Measurements from ENCODE around the gene DTX4. TPM values are rescaled to one million over a fixed set of nuclear protein-coding genes. Genes with fewer than 3 reads are reported as not detected.

The DTX4 gene
- total RNA-seq, 2 donors from 2014 or later, result 4.7 to 8.8 TPM

DNA sequence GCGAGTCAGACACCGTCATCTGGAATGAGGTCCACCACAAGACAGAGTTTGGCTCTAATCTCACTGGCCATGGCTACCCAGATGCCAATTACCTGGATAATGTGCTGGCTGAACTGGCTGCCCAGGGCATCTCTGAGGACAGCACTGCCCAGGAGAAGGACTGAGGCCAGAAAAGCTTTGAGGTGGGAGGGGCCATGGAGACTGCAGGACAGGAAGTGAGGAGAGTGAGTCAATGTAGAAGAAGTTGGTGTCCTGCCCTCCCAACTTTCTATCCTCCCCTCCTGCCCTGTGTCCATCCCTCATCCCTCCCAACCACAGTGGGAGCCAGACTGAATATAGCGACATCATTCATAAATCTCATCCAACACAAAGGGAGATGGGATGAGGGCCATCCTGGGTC lies 32.8 kb downstream of the DTX4 start:
- Histone ChIP-seq H3K4me3 (no peak overlapping the region), H3K27me3 (replicated peaks; ENCODE audit: insufficient read depth) (no peaks in the 10 kb centered on the region), H3K36me3 (no peaks in the 10 kb centered on the region), H3K9me3 (no peaks in the 10 kb centered on the region), H3K4me1 (ENCODE audit: control insufficient read depth in 1 of 2, low read depth in 2 of 2) (peaks cover 4 to 34% of the 10 kb centered on the region in 2 donors), H3K27ac (no peak overlapping the region)
- ATAC-seq (ENCODE audit: insufficient number of reproducible peaks, low FRiP score, low read depth), result no peak
- no peak for DNase-seq (ENCODE audit: low spot score)
- TF ChIP-seq, protein P1, sequence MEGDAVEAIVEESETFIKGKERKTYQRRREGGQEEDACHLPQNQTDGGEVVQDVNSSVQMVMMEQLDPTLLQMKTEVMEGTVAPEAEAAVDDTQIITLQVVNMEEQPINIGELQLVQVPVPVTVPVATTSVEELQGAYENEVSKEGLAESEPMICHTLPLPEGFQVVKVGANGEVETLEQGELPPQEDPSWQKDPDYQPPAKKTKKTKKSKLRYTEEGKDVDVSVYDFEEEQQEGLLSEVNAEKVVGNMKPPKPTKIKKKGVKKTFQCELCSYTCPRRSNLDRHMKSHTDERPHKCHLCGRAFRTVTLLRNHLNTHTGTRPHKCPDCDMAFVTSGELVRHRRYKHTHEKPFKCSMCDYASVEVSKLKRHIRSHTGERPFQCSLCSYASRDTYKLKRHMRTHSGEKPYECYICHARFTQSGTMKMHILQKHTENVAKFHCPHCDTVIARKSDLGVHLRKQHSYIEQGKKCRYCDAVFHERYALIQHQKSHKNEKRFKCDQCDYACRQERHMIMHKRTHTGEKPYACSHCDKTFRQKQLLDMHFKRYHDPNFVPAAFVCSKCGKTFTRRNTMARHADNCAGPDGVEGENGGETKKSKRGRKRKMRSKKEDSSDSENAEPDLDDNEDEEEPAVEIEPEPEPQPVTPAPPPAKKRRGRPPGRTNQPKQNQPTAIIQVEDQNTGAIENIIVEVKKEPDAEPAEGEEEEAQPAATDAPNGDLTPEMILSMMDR (IDR thresholded peaks at IDR 0.05), result no peak

DNA sequence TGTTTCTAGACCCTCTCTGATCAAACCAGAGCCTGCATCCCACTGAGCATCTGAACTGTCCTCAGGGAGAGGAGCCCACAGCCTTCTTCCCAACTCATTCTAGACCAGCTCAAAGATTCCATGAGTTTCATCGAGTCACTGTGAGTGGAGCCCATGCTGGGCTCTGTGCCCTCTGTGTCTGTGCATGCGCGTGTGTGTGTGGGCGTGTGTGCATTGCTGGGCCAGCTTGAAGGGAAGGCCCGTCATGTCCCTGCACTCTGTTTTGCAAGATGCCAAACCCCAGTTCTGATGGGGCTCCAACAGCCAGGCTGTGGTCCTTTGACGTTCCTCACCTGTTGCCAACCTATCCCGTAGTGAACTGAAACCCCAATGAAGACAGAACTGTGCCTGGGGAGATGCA lies 33.7 kb downstream of the DTX4 start:
- Histone ChIP-seq H3K4me3 (no peak overlapping the region), H3K4me1 (ENCODE audit: control insufficient read depth in 1 of 2, low read depth in 2 of 2) (peaks cover 4 to 25% of the 10 kb centered on the region in 2 donors), H3K27ac (no peak overlapping the region), H3K27me3 (replicated peaks; ENCODE audit: insufficient read depth) (no peaks in the 10 kb centered on the region), H3K9me3 (no peaks in the 10 kb centered on the region), H3K36me3 (no peaks in the 10 kb centered on the region)
- TF ChIP-seq, protein P1 (IDR thresholded peaks at IDR 0.05), result no peak
- ATAC-seq (ENCODE audit: insufficient number of reproducible peaks, low FRiP score, low read depth), result no peak
- no peak for DNase-seq (ENCODE audit: low spot score)

DNA sequence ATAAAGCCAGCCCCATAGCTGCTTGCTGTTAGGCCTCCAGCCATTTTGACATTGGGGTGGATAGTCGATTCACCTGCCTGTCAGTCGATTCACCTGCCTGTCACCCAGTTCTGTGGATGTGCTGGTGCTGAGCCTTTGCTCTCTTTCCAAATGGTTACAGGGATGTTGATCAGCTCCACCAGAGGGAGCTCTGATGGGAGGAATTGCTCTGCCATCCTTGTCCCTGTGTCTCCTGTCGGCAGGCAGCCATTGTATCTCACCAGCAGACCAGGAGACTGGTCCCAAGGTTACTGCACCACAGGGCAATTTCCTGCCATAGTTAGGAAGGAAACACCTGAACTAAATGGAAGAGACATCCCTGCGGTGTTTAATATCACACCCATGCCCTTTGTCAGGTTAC lies 34.7 kb downstream of the DTX4 start:
- TF ChIP-seq, protein P1 (IDR thresholded peaks at IDR 0.05), result peak; percentile 25
- Histone ChIP-seq H3K27ac (no peak overlapping the region), H3K4me1 (ENCODE audit: control insufficient read depth in 1 of 2, low read depth in 2 of 2) (peaks cover 4 to 17% of the 10 kb centered on the region in 2 donors), H3K4me3 (no peak overlapping the region), H3K36me3 (no peaks in the 10 kb centered on the region), H3K9me3 (no peaks in the 10 kb centered on the region), H3K27me3 (replicated peaks; ENCODE audit: insufficient read depth) (no peaks in the 10 kb centered on the region)
- no peak for ATAC-seq (ENCODE audit: insufficient number of reproducible peaks, low FRiP score, low read depth)
- DNase-seq (ENCODE audit: low spot score), result no peak

DNA sequence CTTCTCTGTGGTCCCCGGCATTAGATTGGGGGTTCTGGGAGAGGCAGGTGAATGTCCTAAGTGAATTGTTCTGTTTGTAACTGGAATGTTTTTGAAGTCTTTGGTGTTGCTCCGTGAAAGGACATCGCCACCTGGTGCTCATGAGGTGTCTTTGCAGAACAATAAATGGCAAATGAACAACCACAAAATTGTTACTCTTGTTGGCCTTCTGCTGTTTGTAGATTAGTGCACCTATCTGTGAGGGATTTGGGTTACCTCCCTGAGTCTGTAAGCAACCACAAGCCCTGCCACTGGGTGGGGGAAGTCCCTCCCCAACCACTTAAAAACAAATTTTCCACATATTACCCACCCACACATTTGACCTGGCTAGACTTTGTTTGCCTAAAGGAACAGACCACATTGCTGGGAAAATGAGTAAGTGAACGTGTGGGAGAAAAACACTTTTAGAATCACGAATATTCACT lies 36.1 kb downstream of the DTX4 start:
- H3K9me3 ChIP-seq, result no peaks in the 10 kb centered on the region
- ATAC-seq (ENCODE audit: insufficient number of reproducible peaks, low FRiP score, low read depth) (peak; percentile 24), DNase-seq (ENCODE audit: low spot score) (no peak)
- H3K4me1 ChIP-seq (ENCODE audit: control insufficient read depth in 1 of 2, low read depth in 2 of 2), result peaks cover 4 to 17% of the 10 kb centered on the region in 2 donors
- H3K27ac ChIP-seq, result no peak overlapping the region
- H3K4me3 ChIP-seq, result peak overlapping the region; percentile 7
- no peaks in the 10 kb centered on the region for H3K36me3 ChIP-seq
- H3K27me3 ChIP-seq (replicated peaks; ENCODE audit: insufficient read depth), result no peaks in the 10 kb centered on the region
- TF ChIP-seq, protein P1 (IDR thresholded peaks at IDR 0.05), result peak; percentile 77

DNA sequence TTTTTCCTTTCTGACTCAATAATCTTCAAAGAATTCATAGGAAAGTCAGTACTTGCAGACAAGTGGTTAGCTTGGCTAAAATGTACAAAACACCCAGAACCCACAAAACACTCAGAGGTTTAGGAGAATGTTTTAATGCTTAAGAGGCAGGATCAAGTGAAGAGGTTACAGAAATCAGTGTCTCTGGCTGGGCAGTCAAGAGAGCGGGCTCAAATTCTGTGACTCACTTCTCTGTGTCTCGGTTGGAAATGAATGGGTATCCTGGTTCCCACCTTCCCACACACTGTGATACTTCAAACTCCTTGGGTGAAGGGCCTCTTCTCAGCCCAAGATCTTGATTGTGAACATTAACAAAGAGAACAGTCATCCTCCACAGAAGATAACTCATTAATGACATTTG lies 37.0 kb downstream of the DTX4 start:
- no peaks in the 10 kb centered on the region for H3K27me3 ChIP-seq (replicated peaks; ENCODE audit: insufficient read depth)
- H3K36me3 ChIP-seq, result no peaks in the 10 kb centered on the region
- TF ChIP-seq, protein P1 (IDR thresholded peaks at IDR 0.05), result no peak
- no peaks in the 10 kb centered on the region for H3K9me3 ChIP-seq
- peak overlapping the region; percentile 5 for H3K4me3 ChIP-seq
- no peak for DNase-seq (ENCODE audit: low spot score)
- peaks cover 4 to 17% of the 10 kb centered on the region in 2 donors for H3K4me1 ChIP-seq (ENCODE audit: control insufficient read depth in 1 of 2, low read depth in 2 of 2)
- ATAC-seq (ENCODE audit: insufficient number of reproducible peaks, low FRiP score, low read depth), result no peak
- no peak overlapping the region for H3K27ac ChIP-seq

Measured in thoracic aorta (tissue), 2 donors.